Ammon's horn (tissue), 1 donor: ENCODE measurements around the gene SCYGR8.
A peak's percentile ranks its signal among the peaks of the same experiment; 100 is the strongest.
"Not testable (repeated sequence)": the region's sequence is repeated elsewhere in the genome, so short reads cannot be mapped to it uniquely, and the experiment has no call there.

Experiments
- DNase-seq: peaks from one replicate; pipeline ENCODE4 v3.0.0-alpha.2; 2016; ENCODE audit warnings: low spot score

The SCYGR8 gene

GRCh38 chr2:227745594-227745993 lies at the start of gene SCYGR8:
Gene SCYGR8, plus strand, starts transcription at chr2:227745894. Its CDS starts 0 bp downstream, at chr2:227745894.
- no peak for DNase-seq

- no peak for DNase-seq
These were observed 48.6 kb upstream of the SCYGR8 start for GRCh38 chr2:227696990-227697679.

GRCh38 chr2:227701556-227701955 lies 44.1 kb upstream of the SCYGR8 start:
- DNase-seq, result no peak

GRCh38 chr2:227703280-227703732 lies 42.4 kb upstream of the SCYGR8 start:
- no peak for DNase-seq

- DNase-seq, result no peak
These were observed 41.7 kb upstream of the SCYGR8 start for GRCh38 chr2:227703961-227704360.

- DNase-seq, result no peak
These were observed 38.8 kb upstream of the SCYGR8 start for GRCh38 chr2:227706859-227707258.

GRCh38 chr2:227707390-227707789 lies 38.3 kb upstream of the SCYGR8 start:
- DNase-seq, result no peak

- no peak for DNase-seq
These were observed 34.7 kb upstream of the SCYGR8 start for GRCh38 chr2:227710986-227711385.

GRCh38 chr2:227713291-227713690 lies 32.4 kb upstream of the SCYGR8 start:
- DNase-seq, result no peak

- no peak for DNase-seq
These were observed 29.2 kb upstream of the SCYGR8 start for GRCh38 chr2:227716501-227716900.

- peak; percentile 69 for DNase-seq
These were observed 27.8 kb upstream of the SCYGR8 start, which contains the start of gene SLC19A3 for GRCh38 chr2:227717687-227718567. Gene SLC19A3, minus strand, starts transcription at chr2:227718028. Its CDS starts 15,710 bp downstream, at chr2:227702318.

GRCh38 chr2:227719641-227720040 lies 26.1 kb upstream of the SCYGR8 start:
- no peak for DNase-seq

- no peak for DNase-seq
These were observed 25.0 kb upstream of the SCYGR8 start for GRCh38 chr2:227720680-227721079.

GRCh38 chr2:227722821-227723220 lies 22.9 kb upstream of the SCYGR8 start:
- not testable (repeated sequence) for DNase-seq

- DNase-seq, result no peak
These were observed 21.2 kb upstream of the SCYGR8 start, which contains the start of gene SCYGR6 for GRCh38 chr2:227724394-227725039. Gene SCYGR6, minus strand, starts transcription at chr2:227724757. Its CDS starts 0 bp downstream, at chr2:227724757.

GRCh38 chr2:227728035-227728434 lies 17.7 kb upstream of the SCYGR8 start, which contains the start of gene SCYGR7:
Gene SCYGR7, plus strand, starts transcription at chr2:227728335. Its CDS starts 0 bp downstream, at chr2:227728335.
- DNase-seq, result no peak

GRCh38 chr2:227739351-227739750 lies 6.3 kb upstream of the SCYGR8 start:
- DNase-seq, result no peak

GRCh38 chr2:227740705-227741104 lies 5.0 kb upstream of the SCYGR8 start:
- not testable (repeated sequence) for DNase-seq

- no peak for DNase-seq
These were observed 2.4 kb downstream of the SCYGR8 start for GRCh38 chr2:227748079-227748478.

- not testable (repeated sequence) for DNase-seq
These were observed 10.6 kb downstream of the SCYGR8 start for GRCh38 chr2:227756261-227756660.

- no peak for DNase-seq
These were observed 13.9 kb downstream of the SCYGR8 start for GRCh38 chr2:227759411-227760118.
